ENCODE data around the gene LUC7L.

DNA sequence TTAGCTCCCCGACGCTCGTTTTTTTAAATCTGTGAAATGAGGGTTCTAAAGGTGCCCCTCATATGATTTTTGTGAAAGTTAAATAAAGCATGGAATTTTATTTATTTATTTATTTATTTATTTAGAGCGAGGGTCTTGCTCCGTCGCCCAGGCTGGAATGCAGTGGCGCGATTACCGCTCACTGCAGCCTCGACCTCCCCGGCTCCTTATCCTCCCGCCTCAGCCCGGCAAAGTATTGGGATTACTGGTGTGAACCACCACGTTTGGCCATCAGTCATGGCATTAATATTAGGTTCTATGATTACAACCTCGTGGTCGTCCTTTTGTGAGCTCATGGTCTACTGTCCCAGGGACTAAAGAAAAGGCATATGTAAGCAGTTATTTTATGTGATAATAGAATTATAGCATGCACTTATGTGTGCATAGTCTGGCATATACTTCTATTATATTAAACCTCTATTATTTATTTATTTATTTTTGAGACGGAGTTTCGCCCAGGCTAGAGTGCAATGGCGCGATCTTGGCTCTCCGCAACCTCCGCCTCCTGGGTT lies 557 bp upstream of the LUC7L start:
- TF ChIP-seq CTCF (IDR thresholded peaks at IDR 0.05) (no peak), POLR2A (IDR thresholded peaks at IDR 0.05) (no peak)

Data from lower leg skin (tissue), 3 donors.